ENCODE data around the gene MCTP1. TPM values are rescaled to one million over a fixed set of nuclear protein-coding genes. Genes with fewer than 3 reads are reported as not detected.

Gene MCTP1
- polyA plus RNA-seq, 1 donor, result 7.7 TPM

- DNase-seq, result no peak
Measured at GRCh38 chr5:95114902-95115301, 170.0 kb downstream of the MCTP1 start.

GRCh38 chr5:95114305-95114704, 170.6 kb downstream of the MCTP1 start:
- no peak for DNase-seq

- DNase-seq, result no peak
Measured at GRCh38 chr5:95113489-95113888, 171.4 kb downstream of the MCTP1 start.

GRCh38 chr5:95111141-95111540, 173.8 kb downstream of the MCTP1 start:
- DNase-seq, result no peak

- DNase-seq, result no peak
Measured at GRCh38 chr5:95110118-95110517, 174.8 kb downstream of the MCTP1 start.

- DNase-seq, result no peak
Measured at GRCh38 chr5:95107138-95107537, 177.8 kb downstream of the MCTP1 start.

- no peak for DNase-seq
Measured at GRCh38 chr5:95105638-95106037, 179.3 kb downstream of the MCTP1 start.

- no peak for DNase-seq
Measured at GRCh38 chr5:95102687-95103086, 182.2 kb downstream of the MCTP1 start.

GRCh38 chr5:95102080-95102479, 182.8 kb downstream of the MCTP1 start:
- no peak for DNase-seq

- DNase-seq, result no peak
Measured at GRCh38 chr5:95100551-95100950, 184.3 kb downstream of the MCTP1 start.

GRCh38 chr5:95098012-95098411, 186.9 kb downstream of the MCTP1 start:
- no peak for DNase-seq

GRCh38 chr5:95093211-95093610, 191.7 kb downstream of the MCTP1 start:
- no peak for DNase-seq

GRCh38 chr5:95090774-95091173, 194.1 kb downstream of the MCTP1 start:
- DNase-seq, result no peak

- DNase-seq, result no peak
Measured at GRCh38 chr5:95087816-95088317, 197.0 kb downstream of the MCTP1 start.

GRCh38 chr5:95086927-95087815, 197.7 kb downstream of the MCTP1 start:
- DNase-seq, result no peak

- no peak for DNase-seq
Measured at GRCh38 chr5:95084757-95085156, 200.1 kb downstream of the MCTP1 start.

GRCh38 chr5:95083606-95084005, 201.3 kb downstream of the MCTP1 start:
- DNase-seq, result no peak

- no peak for DNase-seq
Measured at GRCh38 chr5:95081982-95082381, 202.9 kb downstream of the MCTP1 start.

- no peak for DNase-seq
Measured at GRCh38 chr5:95081500-95081960, 203.4 kb downstream of the MCTP1 start.

GRCh38 chr5:95080441-95080840, 204.5 kb downstream of the MCTP1 start:
- no peak for DNase-seq

GRCh38 chr5:95080030-95080429, 204.9 kb downstream of the MCTP1 start:
- DNase-seq, result no peak

- no peak for DNase-seq
Measured at GRCh38 chr5:95078868-95079267, 206.0 kb downstream of the MCTP1 start.

- DNase-seq, result no peak
Measured at GRCh38 chr5:95076395-95077185, 208.3 kb downstream of the MCTP1 start.
